Left lung (tissue), 10 donors: ENCODE results near the gene ZNF580. TPM values are rescaled to one million over a fixed set of nuclear protein-coding genes. Genes with fewer than 3 reads are reported as not detected.

ENCODE experiments used
- ATAC-seq: fragments of 200-7000 bp; cut with Tn5 transposase; one replicate; pipeline ENCODE4 v1.9.1; 2020; ENCODE audit warnings: moderate library complexity
- DNase-seq, 4 donors: peaks; one replicate each; pipeline ENCODE4 v3.0.0-alpha.2; 2013 to 2020
- H3K27ac ChIP-seq, 2 donors: fragments of 200-600 bp; sonication (generic) in 1 of 2; one replicate each; pipeline versions ENCODE4 v1.5.0 to v1.8.0; 2020 to 2021
- H3K27me3 ChIP-seq, 2 donors: fragments of 200-600 bp; sonication (generic) in 1 of 2; one replicate each; pipeline versions ENCODE4 v1.5.0 to v1.8.0; 2020 to 2021
- H3K36me3 ChIP-seq, 2 donors: fragments of 200-600 bp; sonication (generic) in 1 of 2; one replicate each; pipeline versions ENCODE4 v1.5.0 to v1.8.0; 2020 to 2021
- H3K4me1 ChIP-seq, 2 donors: fragments of 200-600 bp; one replicate each; pipeline ENCODE4 v1.8.0; 2021
- H3K4me3 ChIP-seq, 2 donors: fragments of 200-600 bp; sonication (generic) in 1 of 2; one replicate each; pipeline versions ENCODE4 v1.5.0 to v1.8.0; 2020 to 2021; ENCODE audit warnings: mild to moderate bottlenecking in 1 of 2
- H3K9me3 ChIP-seq, 2 donors: fragments of 200-600 bp; sonication (generic) in 1 of 2; one replicate each; pipeline versions ENCODE4 v1.5.0 to v1.8.0; 2020 to 2021
- CTCF ChIP-seq, 2 donors: fragments of 200-600 bp; sonication (generic) in 1 of 2; IDR thresholded peaks; one replicate each; pipeline versions ENCODE4 v1.5.0 to v1.8.0; 2021; ENCODE audit warnings: antibody characterized with exemption in 2 of 2
- intact Hi-C, 2 donors: fragments of 100-400 bp; cut with DNase I; formaldehyde crosslinking; loops; one replicate each; pipeline versions ENCODE4 v1.11.2 to v1.14.2; 2022
- polyA plus RNA-seq, 6 donors: library from polyadenylated mRNA; unstranded; fragments of 120-200 nt; gene quantifications; one replicate each; pipeline ENCODE4 v1.2.1, GENCODE V29; 2013; ENCODE audit not compliant: insufficient read length in 6 of 6
- total RNA-seq, 2 donors: library from RNA; stranded (reverse); fragmentation: NEBNext Ultra II Directional; extraction: Animal tissue kit (Norgen Biotek cat#: 25700); gene quantifications; one replicate each; pipeline ENCODE4 v1.2.1, GENCODE V29; 2021
- donor health status: DM: no; HTN: yes; CAD: no.
- donor health status: DM: no; HTN: no; CAD: no.

The ZNF580 gene
- total and polyA plus RNA-seq, 8 donors = 33.8 to 49.5 (median 39.1) TPM

GRCh38 chr19:55663846-55664536 lies 23.2 kb downstream of the ZNF580 start:
- Histone ChIP-seq H3K9me3 (no peaks in the 10 kb centered on the region), H3K4me3 (no peak overlapping the region), H3K36me3 (peaks cover 4 to 98% of the 10 kb centered on the region in 2 donors), H3K27me3 (no peaks in the 10 kb centered on the region), H3K27ac (no peak overlapping the region), H3K4me1 (peaks cover 4 to 12% of the 10 kb centered on the region in 2 donors)
- DNase-seq (peak in 1 of 4 donors; percentile 54), ATAC-seq (no peak)
- intact Hi-C loops = no loop called here
- no peak for TF ChIP-seq CTCF (IDR thresholded peaks at IDR 0.05)

- ATAC-seq (no peak), DNase-seq (peak in 1 of 4 donors; percentile 55)
- Histone ChIP-seq H3K4me3 (no peak overlapping the region), H3K4me1 (peaks cover 0 to under 1% of the 10 kb centered on the region in 2 donors), H3K27me3 (no peaks in the 10 kb centered on the region), H3K36me3 (peaks cover 4 to 100% of the 10 kb centered on the region in 2 donors), H3K9me3 (no peaks in the 10 kb centered on the region), H3K27ac (no peak overlapping the region)
- TF ChIP-seq CTCF (IDR thresholded peaks at IDR 0.05) = no peak
- intact Hi-C loops = no loop called here
Observed at GRCh38 chr19:55666343-55667005, 25.7 kb downstream of the ZNF580 start.

GRCh38 chr19:55667006-55667381 lies 26.2 kb downstream of the ZNF580 start:
- Histone ChIP-seq H3K36me3 (peaks cover 4 to 100% of the 10 kb centered on the region in 2 donors), H3K4me1 (peaks cover 0 to 4% of the 10 kb centered on the region in 2 donors), H3K4me3 (no peak overlapping the region), H3K9me3 (no peaks in the 10 kb centered on the region), H3K27ac (no peak overlapping the region), H3K27me3 (no peaks in the 10 kb centered on the region)
- TF ChIP-seq CTCF (IDR thresholded peaks at IDR 0.05) = no peak
- ATAC-seq = no peak
- peak in 1 of 4 donors; percentile 35 for DNase-seq
- intact Hi-C loops = no loop called here

- Histone ChIP-seq H3K27ac (no peak overlapping the region), H3K9me3 (no peaks in the 10 kb centered on the region), H3K36me3 (peaks cover 4 to 100% of the 10 kb centered on the region in 2 donors), H3K4me1 (peaks cover 0 to 4% of the 10 kb centered on the region in 2 donors), H3K27me3 (no peaks in the 10 kb centered on the region), H3K4me3 (no peak overlapping the region)
- DNase-seq = peak in 1 of 4 donors; percentile 43
- no peak for ATAC-seq
- intact Hi-C loops = no loop called here
- no peak for TF ChIP-seq CTCF (IDR thresholded peaks at IDR 0.05)
Observed at GRCh38 chr19:55667511-55667910, 26.7 kb downstream of the ZNF580 start.

GRCh38 chr19:55667958-55668357 lies 27.2 kb downstream of the ZNF580 start:
- H3K36me3 ChIP-seq = peaks cover 4 to 99% of the 10 kb centered on the region in 2 donors

More at GRCh38 chr19:55667958-55668357, 27.2 kb downstream of the ZNF580 start:
- H3K27ac ChIP-seq = no peak overlapping the region
- intact Hi-C loops = no loop called here
- H3K4me3 ChIP-seq = no peak overlapping the region
- H3K27me3 ChIP-seq = no peaks in the 10 kb centered on the region
- DNase-seq (peak in 1 of 4 donors; percentile 75), ATAC-seq (peak; percentile 58)
- no peaks in the 10 kb centered on the region for H3K9me3 ChIP-seq
- peaks cover 0 to 4% of the 10 kb centered on the region in 2 donors for H3K4me1 ChIP-seq
- TF ChIP-seq CTCF (IDR thresholded peaks at IDR 0.05) = no peak
